ENCODE measurements around the gene ANO9.

DNA sequence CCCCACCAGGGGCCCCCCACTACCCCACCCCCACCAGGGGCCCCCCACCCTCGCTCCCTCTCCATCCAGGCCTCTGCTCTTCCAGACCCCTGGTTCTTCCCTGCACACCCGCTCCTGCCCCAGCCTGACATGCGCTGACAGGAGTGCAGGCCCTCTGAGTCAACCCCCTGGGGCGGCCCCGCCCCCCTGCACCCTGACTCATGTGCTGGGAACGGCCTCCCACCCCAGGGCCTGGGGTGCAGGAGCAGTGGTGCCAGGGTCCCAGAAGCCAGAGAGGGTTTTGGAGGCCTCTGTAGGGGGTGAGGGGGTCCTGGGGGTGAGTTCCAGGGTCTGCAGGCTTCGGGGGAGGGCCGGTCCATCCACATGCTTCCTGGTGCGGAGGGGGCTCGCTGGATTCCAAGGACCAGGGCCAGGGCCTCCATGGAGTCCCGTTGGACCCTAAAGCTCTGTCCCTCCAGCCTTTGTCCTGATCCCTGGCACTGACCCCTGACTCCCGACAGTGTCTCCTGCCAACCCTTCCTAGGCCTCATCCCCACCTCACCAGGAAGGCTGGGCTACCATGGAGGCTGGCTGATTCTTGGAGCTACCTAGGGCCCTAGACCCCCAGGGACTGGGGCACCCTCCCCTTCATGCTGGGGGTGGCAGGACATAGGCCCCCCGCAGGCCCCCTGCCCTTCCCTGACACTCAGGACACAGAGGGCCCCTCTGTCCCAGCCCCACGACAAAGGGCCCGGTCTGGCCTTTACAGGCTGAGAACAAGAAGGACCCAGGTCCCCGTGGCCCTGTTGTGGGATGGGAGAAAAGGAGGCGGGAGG, 48.4 kb downstream of the ANO9 start:
- TF ChIP-seq, protein P1, sequence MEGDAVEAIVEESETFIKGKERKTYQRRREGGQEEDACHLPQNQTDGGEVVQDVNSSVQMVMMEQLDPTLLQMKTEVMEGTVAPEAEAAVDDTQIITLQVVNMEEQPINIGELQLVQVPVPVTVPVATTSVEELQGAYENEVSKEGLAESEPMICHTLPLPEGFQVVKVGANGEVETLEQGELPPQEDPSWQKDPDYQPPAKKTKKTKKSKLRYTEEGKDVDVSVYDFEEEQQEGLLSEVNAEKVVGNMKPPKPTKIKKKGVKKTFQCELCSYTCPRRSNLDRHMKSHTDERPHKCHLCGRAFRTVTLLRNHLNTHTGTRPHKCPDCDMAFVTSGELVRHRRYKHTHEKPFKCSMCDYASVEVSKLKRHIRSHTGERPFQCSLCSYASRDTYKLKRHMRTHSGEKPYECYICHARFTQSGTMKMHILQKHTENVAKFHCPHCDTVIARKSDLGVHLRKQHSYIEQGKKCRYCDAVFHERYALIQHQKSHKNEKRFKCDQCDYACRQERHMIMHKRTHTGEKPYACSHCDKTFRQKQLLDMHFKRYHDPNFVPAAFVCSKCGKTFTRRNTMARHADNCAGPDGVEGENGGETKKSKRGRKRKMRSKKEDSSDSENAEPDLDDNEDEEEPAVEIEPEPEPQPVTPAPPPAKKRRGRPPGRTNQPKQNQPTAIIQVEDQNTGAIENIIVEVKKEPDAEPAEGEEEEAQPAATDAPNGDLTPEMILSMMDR (IDR thresholded peaks at IDR 0.05; ENCODE audit: low read length) = no peak
- TF ChIP-seq EZH2phosphoT487 (IDR thresholded peaks at IDR 0.05; ENCODE audit: low read length) (no peak), EZH2 (optimal IDR thresholded peaks at IDR 0.05; ENCODE audit: low read depth, low read length) (no peak)
